ENCODE data around the gene DAD1. TPM values are rescaled to one million over a fixed set of nuclear protein-coding genes. Genes with fewer than 3 reads are reported as not detected.

The DAD1 gene
- polyA plus RNA-seq, 1 of the 3 experiments (the other 2 are of a cell fraction): 406 TPM

DNA sequence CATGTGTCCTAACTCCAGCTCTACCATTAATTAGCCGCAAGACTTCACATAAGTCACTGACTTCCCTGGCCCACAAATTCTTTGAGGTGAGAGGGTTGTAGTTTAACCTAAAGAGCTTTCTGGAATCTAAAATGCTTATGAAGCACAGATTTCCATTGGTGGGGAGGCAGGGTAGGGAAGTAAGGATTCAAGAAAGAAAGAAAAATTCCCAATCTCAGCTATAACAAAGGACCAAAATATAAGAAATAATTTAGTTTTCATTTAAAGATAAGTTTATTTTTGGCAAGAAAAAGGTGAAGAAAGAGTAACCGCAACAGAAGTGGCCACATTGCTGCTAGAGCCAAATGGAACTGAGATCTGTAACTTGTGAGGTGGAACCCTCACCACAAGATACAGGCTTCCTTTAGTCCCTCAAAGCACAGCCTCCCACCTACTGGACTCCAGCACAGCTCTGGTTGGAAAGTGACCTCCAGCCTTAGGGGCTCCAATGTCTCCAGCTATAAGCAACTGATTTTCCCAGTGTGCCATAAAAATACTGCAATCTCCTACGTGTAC is 23.6 kb downstream of the DAD1 start:
- peaks cover 47 to 54% of the 10 kb centered on the region in 2 experiments for H3K36me3 ChIP-seq (replicated peaks in 1 of 2; ENCODE audit: control insufficient read depth in 1 of 2, insufficient read depth in 2 of 2, low read length in 1 of 2)

DNA sequence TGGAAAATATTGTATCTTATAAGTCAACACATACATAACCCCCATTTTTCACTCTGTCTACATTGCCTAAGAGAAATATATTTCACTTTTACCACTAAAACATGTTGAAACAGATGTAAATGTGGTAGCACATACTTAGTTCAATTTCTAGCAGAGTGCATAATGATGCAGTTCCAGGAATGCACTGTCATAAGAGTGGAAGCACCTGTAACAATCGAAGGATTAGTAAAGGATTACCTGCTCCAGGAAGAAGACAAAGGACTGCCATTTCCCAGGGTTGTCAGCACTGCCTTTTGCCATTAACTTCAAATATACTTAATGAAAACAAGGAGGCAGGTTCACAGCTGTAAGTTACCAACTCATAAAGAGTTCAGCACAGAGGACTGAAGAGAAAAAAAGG is 24.6 kb downstream of the DAD1 start:
- WGBS (ENCODE audit: low lambda C conversion rate): 100% methylated on average over 1 of the region's 1 CpG
- POLR2A ChIA-PET: no interaction called here

More for the DNA sequence above, 23.6 kb downstream of the DAD1 start:
- H3K27me3 ChIP-seq (ENCODE audit: insufficient read depth): no peaks in the 10 kb centered on the region
- POLR2A ChIA-PET: no interaction called here
- no peak overlapping the region for H3K9ac ChIP-seq
- peaks cover 51% of the 10 kb centered on the region for H3K79me2 ChIP-seq (ENCODE audit: insufficient read depth)
- H2AFZ ChIP-seq (ENCODE audit: low read depth): no peak overlapping the region
- TF ChIP-seq RXRA (IDR thresholded peaks at IDR 0.05; ENCODE audit: borderline replicate concordance, low read depth): no peak
- WGBS (ENCODE audit: low lambda C conversion rate): 97% methylated on average over 3 of the region's 3 CpGs
- no peaks in the 10 kb centered on the region for H3K9me2 ChIP-seq
- H3K9me3 ChIP-seq: no peaks in the 10 kb centered on the region
- no peak for DNase-seq
- CTCF ChIA-PET: interaction anchor here (1.0 to 10.4 kb wide), 11 partner anchors 12 to 421 kb away, joined by 3 to 116 read pairs (median 3); partner anchors contain the start of gene DAD1
- no peak overlapping the region for H3K27ac ChIP-seq (ENCODE audit: low read depth in 2 of 2, low read length in 1 of 2)
- peaks cover 10% of the 10 kb centered on the region; the same call in 1 of the 2 replicates for H4K20me1 ChIP-seq (ENCODE audit: insufficient read depth)
- H3K4me3 ChIP-seq (ENCODE audit: low read depth in 2 of 2, low read length in 1 of 2): no peak overlapping the region
- H3K4me2 ChIP-seq: no peak overlapping the region
- peaks cover 3% of the 10 kb centered on the region for H3F3A ChIP-seq (replicated peaks; ENCODE audit: insufficient read depth)
- H3K4me1 ChIP-seq (ENCODE audit: control insufficient read depth in 1 of 2, insufficient read depth in 2 of 2, low read depth in 1 of 2, low read length in 1 of 2): peaks cover 0 to 7% of the 10 kb centered on the region in 2 experiments; a peak in 1 of 4 replicates

More for the DNA sequence above, 24.6 kb downstream of the DAD1 start:
- H3K9ac ChIP-seq: no peak overlapping the region
- H3K4me2 ChIP-seq: no peak overlapping the region
- no peaks in the 10 kb centered on the region for H3K9me2 ChIP-seq
- H3K27me3 ChIP-seq (ENCODE audit: insufficient read depth): no peaks in the 10 kb centered on the region
- peaks cover 5% of the 10 kb centered on the region; the same call in 1 of the 2 replicates for H4K20me1 ChIP-seq (ENCODE audit: insufficient read depth)
- TF ChIP-seq NRF1 (IDR thresholded peaks at IDR 0.05; ENCODE audit: low read depth, low read length): no peak
- no peak for TF ChIP-seq RFX5 (IDR thresholded peaks at IDR 0.05; ENCODE audit: low read length)
- TF ChIP-seq ELF1 (IDR thresholded peaks at IDR 0.05): no peak
- no peak for TF ChIP-seq FOXJ3 (CRISPR knock-in tag; IDR thresholded peaks at IDR 0.05)
- TF ChIP-seq, protein P1, sequence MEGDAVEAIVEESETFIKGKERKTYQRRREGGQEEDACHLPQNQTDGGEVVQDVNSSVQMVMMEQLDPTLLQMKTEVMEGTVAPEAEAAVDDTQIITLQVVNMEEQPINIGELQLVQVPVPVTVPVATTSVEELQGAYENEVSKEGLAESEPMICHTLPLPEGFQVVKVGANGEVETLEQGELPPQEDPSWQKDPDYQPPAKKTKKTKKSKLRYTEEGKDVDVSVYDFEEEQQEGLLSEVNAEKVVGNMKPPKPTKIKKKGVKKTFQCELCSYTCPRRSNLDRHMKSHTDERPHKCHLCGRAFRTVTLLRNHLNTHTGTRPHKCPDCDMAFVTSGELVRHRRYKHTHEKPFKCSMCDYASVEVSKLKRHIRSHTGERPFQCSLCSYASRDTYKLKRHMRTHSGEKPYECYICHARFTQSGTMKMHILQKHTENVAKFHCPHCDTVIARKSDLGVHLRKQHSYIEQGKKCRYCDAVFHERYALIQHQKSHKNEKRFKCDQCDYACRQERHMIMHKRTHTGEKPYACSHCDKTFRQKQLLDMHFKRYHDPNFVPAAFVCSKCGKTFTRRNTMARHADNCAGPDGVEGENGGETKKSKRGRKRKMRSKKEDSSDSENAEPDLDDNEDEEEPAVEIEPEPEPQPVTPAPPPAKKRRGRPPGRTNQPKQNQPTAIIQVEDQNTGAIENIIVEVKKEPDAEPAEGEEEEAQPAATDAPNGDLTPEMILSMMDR (IDR thresholded peaks at IDR 0.05): no peak
- TF ChIP-seq, protein P2, sequence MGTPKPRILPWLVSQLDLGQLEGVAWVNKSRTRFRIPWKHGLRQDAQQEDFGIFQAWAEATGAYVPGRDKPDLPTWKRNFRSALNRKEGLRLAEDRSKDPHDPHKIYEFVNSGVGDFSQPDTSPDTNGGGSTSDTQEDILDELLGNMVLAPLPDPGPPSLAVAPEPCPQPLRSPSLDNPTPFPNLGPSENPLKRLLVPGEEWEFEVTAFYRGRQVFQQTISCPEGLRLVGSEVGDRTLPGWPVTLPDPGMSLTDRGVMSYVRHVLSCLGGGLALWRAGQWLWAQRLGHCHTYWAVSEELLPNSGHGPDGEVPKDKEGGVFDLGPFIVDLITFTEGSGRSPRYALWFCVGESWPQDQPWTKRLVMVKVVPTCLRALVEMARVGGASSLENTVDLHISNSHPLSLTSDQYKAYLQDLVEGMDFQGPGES (IDR thresholded peaks at IDR 0.05; ENCODE audit: low read depth, low read length): no peak
- TF ChIP-seq, protein P3, sequence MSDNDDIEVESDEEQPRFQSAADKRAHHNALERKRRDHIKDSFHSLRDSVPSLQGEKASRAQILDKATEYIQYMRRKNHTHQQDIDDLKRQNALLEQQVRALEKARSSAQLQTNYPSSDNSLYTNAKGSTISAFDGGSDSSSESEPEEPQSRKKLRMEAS (IDR thresholded peaks at IDR 0.05; ENCODE audit: low read depth): no peak
- TF ChIP-seq TAF1 (IDR thresholded peaks at IDR 0.05; ENCODE audit: borderline replicate concordance, low read depth, low read length): no peak
- no peak for TF ChIP-seq EZH2phosphoT487 (IDR thresholded peaks at IDR 0.05; ENCODE audit: borderline replicate concordance, low read depth)
- H2AFZ ChIP-seq (ENCODE audit: low read depth): no peak overlapping the region
- no peak overlapping the region for H3K4me3 ChIP-seq (ENCODE audit: low read depth in 2 of 2, low read length in 1 of 2)
- peaks cover 41% of the 10 kb centered on the region for H3K79me2 ChIP-seq (ENCODE audit: insufficient read depth)
- H3K9me3 ChIP-seq: no peaks in the 10 kb centered on the region
- peaks cover 0 to 4% of the 10 kb centered on the region in 2 experiments; a peak in 1 of 4 replicates for H3K4me1 ChIP-seq (ENCODE audit: control insufficient read depth in 1 of 2, insufficient read depth in 2 of 2, low read depth in 1 of 2, low read length in 1 of 2)
- peaks cover 45 to 46% of the 10 kb centered on the region in 2 experiments for H3K36me3 ChIP-seq (replicated peaks in 1 of 2; ENCODE audit: control insufficient read depth in 1 of 2, insufficient read depth in 2 of 2, low read length in 1 of 2)
- CTCF ChIA-PET: interaction anchor here (1.1 to 10.4 kb wide), 9 partner anchors 8 to 189 kb away, joined by 3 to 116 read pairs (median 3); partner anchors contain the start of gene DAD1
- no peaks in the 10 kb centered on the region for H3F3A ChIP-seq (replicated peaks; ENCODE audit: insufficient read depth)
- no peak overlapping the region for H3K27ac ChIP-seq (ENCODE audit: low read depth in 2 of 2, low read length in 1 of 2)
- no peak for DNase-seq

Measured in SK-N-SH (cell line).